HEK293T (cell line): ENCODE data around the gene GHR.

Source experiments
- CTCF ChIA-PET: fragments of 350-600 bp; formaldehyde crosslinking; extraction: SDS; loops from one replicate; lab custom pipeline; 2021; ENCODE audit warnings: antibody characterized with exemption, inconsistent platforms; lab: Yijun Ruan, JAX
- POLR2A ChIA-PET: fragments of 350-600 bp; formaldehyde crosslinking; extraction: SDS; loops from one replicate; lab custom pipeline; 2020; ENCODE audit warnings: antibody characterized with exemption, inconsistent platforms; lab: Yijun Ruan, JAX
- DNase-seq: peaks from one replicate; pipeline ENCODE4 v3.0.0; 2012; ENCODE audit warnings: mixed read lengths; ENCODE audit errors: extremely low spot score
- ARNT ChIP-seq: fragments of 450-650 bp; IDR thresholded peaks from 2 replicates; pipeline ENCODE4 v1.6.1; 2017; ENCODE audit warnings: mild to moderate bottlenecking
- BHLHE40 ChIP-seq: fragments of 450-650 bp; IDR thresholded peaks from 2 replicates; pipeline ENCODE4 v1.6.1; 2016; ENCODE audit warnings: mild to moderate bottlenecking, moderate library complexity, borderline replicate concordance
- CTBP1 ChIP-seq: fragments of 450-650 bp; IDR thresholded peaks from 2 replicates; pipeline ENCODE4 v1.6.1; 2016; ENCODE audit warnings: borderline replicate concordance
- ELF4 ChIP-seq: fragments of 450-650 bp; IDR thresholded peaks from 2 replicates; pipeline ENCODE4 v1.6.1; 2017; ENCODE audit warnings: antibody characterized with exemption
- FOXA1 ChIP-seq: fragments of 450-650 bp; IDR thresholded peaks from 2 replicates; pipeline ENCODE4 v1.6.1; 2016; ENCODE audit warnings: mild to moderate bottlenecking
- FOXK2 ChIP-seq: fragments of 450-650 bp; IDR thresholded peaks from 2 replicates; pipeline ENCODE4 v1.6.1; 2016; ENCODE audit warnings: mild to moderate bottlenecking
- FOXM1 ChIP-seq: fragments of 450-650 bp; IDR thresholded peaks from 2 replicates; pipeline ENCODE4 v1.6.1; 2017; ENCODE audit warnings: mild to moderate bottlenecking, borderline replicate concordance
- HDGF ChIP-seq: fragments of 450-650 bp; IDR thresholded peaks from 2 replicates; pipeline ENCODE4 v1.6.1; 2017; ENCODE audit warnings: antibody characterized with exemption, borderline replicate concordance
- L3MBTL2 ChIP-seq: fragments of 450-650 bp; conservative IDR thresholded peaks from 2 replicates; pipeline ENCODE4 v1.6.1; 2016; ENCODE audit warnings: mild to moderate bottlenecking
- LEF1 ChIP-seq: fragments of 450-650 bp; IDR thresholded peaks from 2 replicates; pipeline ENCODE4 v1.6.1; 2017; ENCODE audit warnings: mild to moderate bottlenecking, borderline replicate concordance
- NFRKB ChIP-seq: fragments of 450-650 bp; IDR thresholded peaks from 2 replicates; pipeline ENCODE4 v1.6.1; 2016; ENCODE audit warnings: mild to moderate bottlenecking, moderate library complexity
- SP1 ChIP-seq: fragments of 450-650 bp; IDR thresholded peaks from 2 replicates; pipeline ENCODE4 v1.6.1; 2017
- SUZ12 ChIP-seq: fragments of 450-650 bp; IDR thresholded peaks from 2 replicates; pipeline ENCODE4 v1.6.1; 2016; ENCODE audit warnings: mild to moderate bottlenecking
- TARDBP ChIP-seq: fragments of 450-650 bp; IDR thresholded peaks from 2 replicates; pipeline ENCODE4 v1.6.1; 2016
- ZNF384 ChIP-seq: fragments of 450-650 bp; IDR thresholded peaks from 2 replicates; pipeline ENCODE4 v1.6.1; 2016
- TF ChIP-seq, protein P1 (sequence below): fragments of 450-650 bp; IDR thresholded peaks from 2 replicates; pipeline ENCODE4 v1.6.1; 2016

GHR gene

GRCh38 chr5:42592401-42593140, 169.3 kb downstream of the GHR start:
- DNase-seq: no peak
- ChIA-PET POLR2A (no interaction called here), CTCF (no interaction called here)
- TF ChIP-seq CTBP1 (no peak), LEF1 (no peak), FOXA1 (no peak)

DNA sequence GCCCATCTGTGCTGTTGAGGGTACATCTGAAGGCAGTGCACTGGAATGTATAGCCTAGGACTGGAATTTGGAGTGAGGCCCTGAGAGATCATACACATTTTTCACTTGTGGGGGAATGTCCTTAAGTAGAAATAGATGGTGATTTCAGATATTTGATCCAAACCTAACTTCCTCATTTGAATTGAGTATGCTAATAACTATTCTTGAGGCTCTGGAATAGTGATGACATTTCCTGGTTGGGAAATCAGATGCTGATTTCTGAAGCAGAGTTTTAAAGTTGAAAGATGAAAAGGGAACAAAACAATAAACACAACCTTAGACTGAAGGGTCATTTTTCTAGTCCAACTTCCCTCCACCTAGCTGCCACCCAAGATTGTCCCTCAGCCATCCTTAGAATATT, 170.4 kb downstream of the GHR start:
- no peak for TF ChIP-seq FOXA1
- TF ChIP-seq FOXM1: no peak
- TF ChIP-seq CTBP1: no peak
- no peak for TF ChIP-seq BHLHE40
- TF ChIP-seq FOXK2: no peak
- no peak for TF ChIP-seq SUZ12
- no peak for TF ChIP-seq TARDBP
- no peak for TF ChIP-seq L3MBTL2
- TF ChIP-seq, protein P1, sequence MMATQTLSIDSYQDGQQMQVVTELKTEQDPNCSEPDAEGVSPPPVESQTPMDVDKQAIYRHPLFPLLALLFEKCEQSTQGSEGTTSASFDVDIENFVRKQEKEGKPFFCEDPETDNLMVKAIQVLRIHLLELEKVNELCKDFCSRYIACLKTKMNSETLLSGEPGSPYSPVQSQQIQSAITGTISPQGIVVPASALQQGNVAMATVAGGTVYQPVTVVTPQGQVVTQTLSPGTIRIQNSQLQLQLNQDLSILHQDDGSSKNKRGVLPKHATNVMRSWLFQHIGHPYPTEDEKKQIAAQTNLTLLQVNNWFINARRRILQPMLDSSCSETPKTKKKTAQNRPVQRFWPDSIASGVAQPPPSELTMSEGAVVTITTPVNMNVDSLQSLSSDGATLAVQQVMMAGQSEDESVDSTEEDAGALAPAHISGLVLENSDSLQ: no peak
- TF ChIP-seq LEF1: no peak
- no peak for TF ChIP-seq ARNT
- no peak for TF ChIP-seq ELF4
- TF ChIP-seq HDGF: no peak
- no peak for TF ChIP-seq SP1
- TF ChIP-seq ZNF384: no peak
- no peak for TF ChIP-seq NFRKB
- ChIA-PET CTCF (no interaction called here), POLR2A (no interaction called here)
- DNase-seq: no peak

DNA sequence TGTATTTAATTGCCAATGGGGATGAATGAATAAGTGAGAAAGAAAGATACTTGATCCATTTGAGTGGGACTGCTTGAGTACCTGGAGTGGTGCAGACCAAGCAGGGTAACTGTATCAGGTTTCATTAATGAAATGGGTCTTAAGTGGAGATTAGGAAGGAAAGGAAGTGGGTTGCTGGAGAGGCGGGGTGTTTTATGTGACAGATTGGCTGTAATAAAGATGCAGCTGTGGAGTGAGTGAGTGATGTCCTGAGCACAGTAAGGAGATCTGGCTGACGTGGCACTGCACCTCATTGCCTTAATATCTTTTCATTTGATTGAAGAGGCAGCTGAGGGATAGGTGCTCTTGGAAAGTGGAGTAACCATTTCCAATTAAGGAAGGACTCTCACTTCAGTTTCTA, 172.4 kb downstream of the GHR start:
- TF ChIP-seq, protein P1: peak; percentile 73
- TF ChIP-seq ELF4: no peak
- peak; percentile 44 for DNase-seq
- ChIA-PET CTCF (interaction anchor here (1.2 to 1.5 kb wide), 4 partner anchors 11 to 172 kb away, joined by 3 to 5 read pairs (median 4); partner anchors contain the start of gene GHR), POLR2A (no interaction called here)

DNA sequence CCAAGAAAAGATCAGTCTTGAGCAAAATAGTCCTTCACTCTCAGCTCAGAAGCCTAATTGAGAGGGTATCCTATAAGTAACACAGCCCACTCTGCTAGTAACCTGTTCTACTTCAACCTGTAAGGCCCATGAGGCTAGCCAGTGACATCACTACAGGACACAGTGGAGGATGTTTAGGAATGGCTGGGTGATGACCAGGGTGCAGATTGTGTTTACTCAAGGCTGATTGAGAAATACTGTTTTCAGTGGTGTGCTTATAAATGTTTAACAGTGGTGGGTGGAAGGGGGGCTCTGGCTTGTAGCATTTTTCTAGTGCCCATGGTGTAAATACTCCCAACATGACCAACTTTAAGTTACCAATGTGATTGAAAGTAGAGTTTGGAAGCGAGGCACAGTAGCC, 173.6 kb downstream of the GHR start:
- POLR2A ChIA-PET: no interaction called here
- CTCF ChIA-PET: interaction anchor here (1.2 to 1.5 kb wide), 3 partner anchors 12 to 173 kb away, joined by 3 to 5 read pairs (median 4); partner anchors contain the start of gene GHR
- no peak for DNase-seq
- TF ChIP-seq, protein P1: no peak
- TF ChIP-seq ZNF384 (no peak), HDGF (no peak), TARDBP (no peak), FOXK2 (no peak), LEF1 (no peak), ARNT (no peak), FOXM1 (no peak)

DNA sequence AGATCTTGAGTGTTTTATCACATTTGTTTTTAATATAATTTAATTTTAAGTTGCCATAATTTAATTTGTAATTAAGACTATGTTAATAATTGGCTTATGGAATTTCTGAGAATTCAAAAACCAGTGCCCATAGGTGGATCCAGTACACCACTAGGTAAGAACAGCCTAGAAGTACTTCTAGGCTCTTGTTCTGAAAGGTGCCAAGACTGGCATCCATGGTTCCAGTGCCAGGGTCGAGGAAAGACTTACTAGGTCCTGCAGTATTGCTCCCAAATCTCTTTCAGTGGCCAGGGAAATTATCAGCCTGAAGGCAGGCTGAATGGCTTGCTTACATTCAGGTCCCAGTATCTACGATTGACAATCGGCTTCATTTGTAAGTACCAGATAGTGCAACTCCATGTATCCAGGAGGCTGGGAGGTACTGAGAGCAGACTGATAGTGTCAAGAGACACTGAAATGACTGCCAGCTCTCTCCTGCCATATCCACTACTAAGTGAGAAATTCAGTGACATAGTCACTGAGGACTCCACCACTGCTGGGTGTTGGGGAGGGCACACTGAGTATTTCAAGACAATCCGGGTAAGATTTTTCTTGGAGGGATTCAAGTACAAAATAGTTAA, 174.2 kb downstream of the GHR start:
- TF ChIP-seq BHLHE40 (no peak), ZNF384 (no peak), TARDBP (no peak), NFRKB (no peak), HDGF (no peak), LEF1 (no peak), FOXA1 (no peak), FOXM1 (no peak), CTBP1 (no peak), ELF4 (no peak), L3MBTL2 (no peak), SP1 (no peak), SUZ12 (no peak), ARNT (no peak), FOXK2 (no peak)
- TF ChIP-seq, protein P1: no peak
- ChIA-PET CTCF (no interaction called here), POLR2A (no interaction called here)
- DNase-seq: no peak

GRCh38 chr5:42598311-42598710, 175.1 kb downstream of the GHR start:
- no peak for TF ChIP-seq ZNF384
- no peak for TF ChIP-seq ARNT
- no peak for TF ChIP-seq SUZ12
- TF ChIP-seq FOXA1: no peak
- TF ChIP-seq, protein P1: no peak
- TF ChIP-seq FOXK2: no peak
- no peak for TF ChIP-seq LEF1
- no peak for TF ChIP-seq SP1
- no peak for TF ChIP-seq NFRKB
- TF ChIP-seq HDGF: no peak
- ChIA-PET POLR2A (no interaction called here), CTCF (no interaction called here)
- DNase-seq: no peak
